H54 (cell line): ENCODE data around the gene DOK4.
A peak's percentile ranks its signal among the peaks of the same experiment; 100 is the strongest.

Experiments used
- DNase-seq: peaks from one replicate; pipeline ENCODE4 v3.0.0; 2011; ENCODE audit warnings: low spot score, mixed read lengths; ENCODE audit not compliant: insufficient read length
- FAIRE-seq: peaks from 3 replicates; lab custom pipeline; 2011; peaks lifted over from hg19 to GRCh38; lab: Jason Lieb, UNC
- POLR2A ChIP-seq: IDR thresholded peaks from 2 replicates; pipeline ENCODE4 v1.6.1; 2011; ENCODE audit warnings: low read depth, mild to moderate bottlenecking, low read length

The DOK4 gene

GRCh38 chr16:57485916-57486857, at the start of gene DOK4:
Gene DOK4, minus strand, starts transcription at chr16:57486493. Its CDS starts 6,986 bp downstream, at chr16:57479507.
- no peak for FAIRE-seq
- TF ChIP-seq POLR2A: peak; percentile 36; the same call in 1 of the 2 replicates
- peak; percentile 95 for DNase-seq

- no peak for FAIRE-seq
- peak; percentile 99 for DNase-seq
- TF ChIP-seq POLR2A: no peak
Measured at GRCh38 chr16:57535680-57536305, 49.5 kb upstream of the DOK4 start.

GRCh38 chr16:57534881-57535658, 48.8 kb upstream of the DOK4 start:
- TF ChIP-seq POLR2A: no peak

GRCh38 chr16:57534337-57534880, 48.1 kb upstream of the DOK4 start:
- FAIRE-seq (no peak), DNase-seq (no peak)
- TF ChIP-seq POLR2A: no peak

More at GRCh38 chr16:57534881-57535658, 48.8 kb upstream of the DOK4 start:
- FAIRE-seq: no peak
- DNase-seq: no peak

- no peak for FAIRE-seq
- TF ChIP-seq POLR2A: no peak
- DNase-seq: no peak
Measured at GRCh38 chr16:57533431-57534336, 47.4 kb upstream of the DOK4 start.

GRCh38 chr16:57532266-57532625, 46.0 kb upstream of the DOK4 start:
- FAIRE-seq: no peak
- no peak for TF ChIP-seq POLR2A
- DNase-seq: no peak

- TF ChIP-seq POLR2A: no peak
- FAIRE-seq (no peak), DNase-seq (no peak)
Measured at GRCh38 chr16:57531635-57532265, 45.5 kb upstream of the DOK4 start.

GRCh38 chr16:57531253-57531575, 44.9 kb upstream of the DOK4 start:
- FAIRE-seq: no peak
- TF ChIP-seq POLR2A: no peak
- DNase-seq: no peak

- no peak for TF ChIP-seq POLR2A
- DNase-seq (no peak), FAIRE-seq (no peak)
Measured at GRCh38 chr16:57530522-57531252, 44.4 kb upstream of the DOK4 start.

GRCh38 chr16:57530104-57530521, 43.8 kb upstream of the DOK4 start:
- FAIRE-seq: peak; percentile 20

GRCh38 chr16:57529391-57530103, 43.3 kb upstream of the DOK4 start:
- no peak for DNase-seq
- no peak for FAIRE-seq
- no peak for TF ChIP-seq POLR2A

More at GRCh38 chr16:57530104-57530521, 43.8 kb upstream of the DOK4 start:
- no peak for TF ChIP-seq POLR2A
- peak; percentile 92 for DNase-seq
